ENCODE measurements around the gene DUOXA1.

DNA sequence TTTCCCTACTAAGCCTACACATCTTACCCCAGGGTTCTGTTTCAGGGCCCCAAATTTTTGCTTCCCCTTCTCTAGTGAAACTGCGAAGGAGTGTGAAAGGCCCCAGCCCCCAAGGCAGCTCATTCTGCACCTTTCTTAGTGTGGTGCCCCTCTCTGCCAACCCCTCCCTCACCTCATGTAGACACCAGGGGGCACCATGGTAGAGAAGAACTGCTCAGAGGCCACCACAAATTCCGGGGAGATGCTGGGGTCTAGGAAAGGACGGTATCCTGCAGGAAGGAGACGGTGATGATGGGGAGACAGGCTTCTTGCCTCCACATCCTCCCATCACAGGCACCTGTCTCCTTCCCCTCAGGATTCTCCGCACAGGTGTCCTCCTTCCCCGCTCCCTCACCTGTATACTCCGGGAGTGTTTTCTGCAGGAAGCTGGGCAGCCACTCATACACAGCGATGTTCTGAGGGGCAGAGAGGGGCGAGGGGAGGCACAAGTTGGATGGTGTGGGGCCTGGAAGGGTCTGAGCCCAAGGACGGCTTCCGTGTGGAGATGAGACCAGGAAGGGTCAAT lies 19.3 kb downstream of the DUOXA1 start:
- TF ChIP-seq, protein P1, sequence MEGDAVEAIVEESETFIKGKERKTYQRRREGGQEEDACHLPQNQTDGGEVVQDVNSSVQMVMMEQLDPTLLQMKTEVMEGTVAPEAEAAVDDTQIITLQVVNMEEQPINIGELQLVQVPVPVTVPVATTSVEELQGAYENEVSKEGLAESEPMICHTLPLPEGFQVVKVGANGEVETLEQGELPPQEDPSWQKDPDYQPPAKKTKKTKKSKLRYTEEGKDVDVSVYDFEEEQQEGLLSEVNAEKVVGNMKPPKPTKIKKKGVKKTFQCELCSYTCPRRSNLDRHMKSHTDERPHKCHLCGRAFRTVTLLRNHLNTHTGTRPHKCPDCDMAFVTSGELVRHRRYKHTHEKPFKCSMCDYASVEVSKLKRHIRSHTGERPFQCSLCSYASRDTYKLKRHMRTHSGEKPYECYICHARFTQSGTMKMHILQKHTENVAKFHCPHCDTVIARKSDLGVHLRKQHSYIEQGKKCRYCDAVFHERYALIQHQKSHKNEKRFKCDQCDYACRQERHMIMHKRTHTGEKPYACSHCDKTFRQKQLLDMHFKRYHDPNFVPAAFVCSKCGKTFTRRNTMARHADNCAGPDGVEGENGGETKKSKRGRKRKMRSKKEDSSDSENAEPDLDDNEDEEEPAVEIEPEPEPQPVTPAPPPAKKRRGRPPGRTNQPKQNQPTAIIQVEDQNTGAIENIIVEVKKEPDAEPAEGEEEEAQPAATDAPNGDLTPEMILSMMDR (conservative IDR thresholded peaks at IDR 0.05; ENCODE audit: low read depth in 2 of 2) = peak; percentile 47 to 58
- TF ChIP-seq, protein P2, sequence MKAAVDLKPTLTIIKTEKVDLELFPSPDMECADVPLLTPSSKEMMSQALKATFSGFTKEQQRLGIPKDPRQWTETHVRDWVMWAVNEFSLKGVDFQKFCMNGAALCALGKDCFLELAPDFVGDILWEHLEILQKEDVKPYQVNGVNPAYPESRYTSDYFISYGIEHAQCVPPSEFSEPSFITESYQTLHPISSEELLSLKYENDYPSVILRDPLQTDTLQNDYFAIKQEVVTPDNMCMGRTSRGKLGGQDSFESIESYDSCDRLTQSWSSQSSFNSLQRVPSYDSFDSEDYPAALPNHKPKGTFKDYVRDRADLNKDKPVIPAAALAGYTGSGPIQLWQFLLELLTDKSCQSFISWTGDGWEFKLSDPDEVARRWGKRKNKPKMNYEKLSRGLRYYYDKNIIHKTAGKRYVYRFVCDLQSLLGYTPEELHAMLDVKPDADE (IDR thresholded peaks at IDR 0.05) = no peak
- TF ChIP-seq, protein P3, sequence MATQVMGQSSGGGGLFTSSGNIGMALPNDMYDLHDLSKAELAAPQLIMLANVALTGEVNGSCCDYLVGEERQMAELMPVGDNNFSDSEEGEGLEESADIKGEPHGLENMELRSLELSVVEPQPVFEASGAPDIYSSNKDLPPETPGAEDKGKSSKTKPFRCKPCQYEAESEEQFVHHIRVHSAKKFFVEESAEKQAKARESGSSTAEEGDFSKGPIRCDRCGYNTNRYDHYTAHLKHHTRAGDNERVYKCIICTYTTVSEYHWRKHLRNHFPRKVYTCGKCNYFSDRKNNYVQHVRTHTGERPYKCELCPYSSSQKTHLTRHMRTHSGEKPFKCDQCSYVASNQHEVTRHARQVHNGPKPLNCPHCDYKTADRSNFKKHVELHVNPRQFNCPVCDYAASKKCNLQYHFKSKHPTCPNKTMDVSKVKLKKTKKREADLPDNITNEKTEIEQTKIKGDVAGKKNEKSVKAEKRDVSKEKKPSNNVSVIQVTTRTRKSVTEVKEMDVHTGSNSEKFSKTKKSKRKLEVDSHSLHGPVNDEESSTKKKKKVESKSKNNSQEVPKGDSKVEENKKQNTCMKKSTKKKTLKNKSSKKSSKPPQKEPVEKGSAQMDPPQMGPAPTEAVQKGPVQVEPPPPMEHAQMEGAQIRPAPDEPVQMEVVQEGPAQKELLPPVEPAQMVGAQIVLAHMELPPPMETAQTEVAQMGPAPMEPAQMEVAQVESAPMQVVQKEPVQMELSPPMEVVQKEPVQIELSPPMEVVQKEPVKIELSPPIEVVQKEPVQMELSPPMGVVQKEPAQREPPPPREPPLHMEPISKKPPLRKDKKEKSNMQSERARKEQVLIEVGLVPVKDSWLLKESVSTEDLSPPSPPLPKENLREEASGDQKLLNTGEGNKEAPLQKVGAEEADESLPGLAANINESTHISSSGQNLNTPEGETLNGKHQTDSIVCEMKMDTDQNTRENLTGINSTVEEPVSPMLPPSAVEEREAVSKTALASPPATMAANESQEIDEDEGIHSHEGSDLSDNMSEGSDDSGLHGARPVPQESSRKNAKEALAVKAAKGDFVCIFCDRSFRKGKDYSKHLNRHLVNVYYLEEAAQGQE (IDR thresholded peaks at IDR 0.05; ENCODE audit: unreplicated experiment) = no peak
- TF ChIP-seq ZNF114 (CRISPR knock-in tag; IDR thresholded peaks at IDR 0.05) (no peak), EZH2 (IDR thresholded peaks at IDR 0.05; ENCODE audit: low read depth, unreplicated experiment) (peak; percentile 81), POLR2AphosphoS5 (IDR thresholded peaks at IDR 0.05; ENCODE audit: low read depth) (no peak), CREB1 (CRISPR knock-in tag; IDR thresholded peaks at IDR 0.05; ENCODE audit: low read depth) (no peak), NANOG (IDR thresholded peaks at IDR 0.05; ENCODE audit: borderline replicate concordance) (no peak), STAT1 (IDR thresholded peaks at IDR 0.05; ENCODE audit: unreplicated experiment) (no peak), JUNB (IDR thresholded peaks at IDR 0.05; ENCODE audit: unreplicated experiment) (no peak), EZH2phosphoT487 (IDR thresholded peaks at IDR 0.05; ENCODE audit: unreplicated experiment) (no peak)
- TF ChIP-seq, protein P4, sequence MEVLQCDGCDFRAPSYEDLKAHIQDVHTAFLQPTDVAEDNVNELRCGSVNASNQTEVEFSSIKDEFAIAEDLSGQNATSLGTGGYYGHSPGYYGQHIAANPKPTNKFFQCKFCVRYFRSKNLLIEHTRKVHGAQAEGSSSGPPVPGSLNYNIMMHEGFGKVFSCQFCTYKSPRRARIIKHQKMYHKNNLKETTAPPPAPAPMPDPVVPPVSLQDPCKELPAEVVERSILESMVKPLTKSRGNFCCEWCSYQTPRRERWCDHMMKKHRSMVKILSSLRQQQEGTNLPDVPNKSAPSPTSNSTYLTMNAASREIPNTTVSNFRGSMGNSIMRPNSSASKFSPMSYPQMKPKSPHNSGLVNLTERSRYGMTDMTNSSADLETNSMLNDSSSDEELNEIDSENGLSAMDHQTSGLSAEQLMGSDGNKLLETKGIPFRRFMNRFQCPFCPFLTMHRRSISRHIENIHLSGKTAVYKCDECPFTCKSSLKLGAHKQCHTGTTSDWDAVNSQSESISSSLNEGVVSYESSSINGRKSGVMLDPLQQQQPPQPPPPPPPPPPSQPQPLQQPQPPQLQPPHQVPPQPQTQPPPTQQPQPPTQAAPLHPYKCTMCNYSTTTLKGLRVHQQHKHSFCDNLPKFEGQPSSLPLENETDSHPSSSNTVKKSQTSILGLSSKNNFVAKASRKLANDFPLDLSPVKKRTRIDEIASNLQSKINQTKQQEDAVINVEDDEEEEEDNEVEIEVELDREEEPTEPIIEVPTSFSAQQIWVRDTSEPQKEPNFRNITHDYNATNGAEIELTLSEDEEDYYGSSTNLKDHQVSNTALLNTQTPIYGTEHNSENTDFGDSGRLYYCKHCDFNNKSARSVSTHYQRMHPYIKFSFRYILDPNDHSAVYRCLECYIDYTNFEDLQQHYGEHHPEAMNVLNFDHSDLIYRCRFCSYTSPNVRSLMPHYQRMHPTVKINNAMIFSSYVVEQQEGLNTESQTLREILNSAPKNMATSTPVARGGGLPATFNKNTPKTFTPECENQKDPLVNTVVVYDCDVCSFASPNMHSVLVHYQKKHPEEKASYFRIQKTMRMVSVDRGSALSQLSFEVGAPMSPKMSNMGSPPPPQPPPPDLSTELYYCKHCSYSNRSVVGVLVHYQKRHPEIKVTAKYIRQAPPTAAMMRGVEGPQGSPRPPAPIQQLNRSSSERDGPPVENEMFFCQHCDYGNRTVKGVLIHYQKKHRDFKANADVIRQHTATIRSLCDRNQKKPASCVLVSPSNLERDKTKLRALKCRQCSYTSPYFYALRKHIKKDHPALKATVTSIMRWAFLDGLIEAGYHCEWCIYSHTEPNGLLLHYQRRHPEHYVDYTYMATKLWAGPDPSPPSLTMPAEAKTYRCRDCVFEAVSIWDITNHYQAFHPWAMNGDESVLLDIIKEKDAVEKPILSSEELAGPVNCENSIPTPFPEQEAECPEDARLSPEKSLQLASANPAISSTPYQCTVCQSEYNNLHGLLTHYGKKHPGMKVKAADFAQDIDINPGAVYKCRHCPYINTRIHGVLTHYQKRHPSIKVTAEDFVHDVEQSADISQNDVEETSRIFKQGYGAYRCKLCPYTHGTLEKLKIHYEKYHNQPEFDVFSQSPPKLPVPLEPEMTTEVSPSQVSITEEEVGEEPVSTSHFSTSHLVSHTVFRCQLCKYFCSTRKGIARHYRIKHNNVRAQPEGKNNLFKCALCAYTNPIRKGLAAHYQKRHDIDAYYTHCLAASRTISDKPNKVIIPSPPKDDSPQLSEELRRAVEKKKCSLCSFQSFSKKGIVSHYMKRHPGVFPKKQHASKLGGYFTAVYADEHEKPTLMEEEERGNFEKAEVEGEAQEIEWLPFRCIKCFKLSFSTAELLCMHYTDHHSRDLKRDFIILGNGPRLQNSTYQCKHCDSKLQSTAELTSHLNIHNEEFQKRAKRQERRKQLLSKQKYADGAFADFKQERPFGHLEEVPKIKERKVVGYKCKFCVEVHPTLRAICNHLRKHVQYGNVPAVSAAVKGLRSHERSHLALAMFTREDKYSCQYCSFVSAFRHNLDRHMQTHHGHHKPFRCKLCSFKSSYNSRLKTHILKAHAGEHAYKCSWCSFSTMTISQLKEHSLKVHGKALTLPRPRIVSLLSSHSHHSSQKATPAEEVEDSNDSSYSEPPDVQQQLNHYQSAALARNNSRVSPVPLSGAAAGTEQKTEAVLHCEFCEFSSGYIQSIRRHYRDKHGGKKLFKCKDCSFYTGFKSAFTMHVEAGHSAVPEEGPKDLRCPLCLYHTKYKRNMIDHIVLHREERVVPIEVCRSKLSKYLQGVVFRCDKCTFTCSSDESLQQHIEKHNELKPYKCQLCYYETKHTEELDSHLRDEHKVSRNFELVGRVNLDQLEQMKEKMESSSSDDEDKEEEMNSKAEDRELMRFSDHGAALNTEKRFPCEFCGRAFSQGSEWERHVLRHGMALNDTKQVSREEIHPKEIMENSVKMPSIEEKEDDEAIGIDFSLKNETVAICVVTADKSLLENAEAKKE (CRISPR knock-in tag; IDR thresholded peaks at IDR 0.05) = no peak
